CD4-positive, alpha-beta memory T cell (primary cell): ENCODE measurements around the gene KIF26B. TPM values are rescaled to one million over a fixed set of nuclear protein-coding genes. Genes with fewer than 3 reads are reported as not detected.

ENCODE experiments used
- CTCF ChIA-PET: fragments of 350-600 bp; sonication (Branson Sonifier 250); formaldehyde crosslinking; loops from one replicate; lab custom pipeline; 2021; ENCODE audit warnings: inconsistent platforms; ENCODE audit not compliant: partially characterized antibody; lab: Charles Lee
- POLR2A ChIA-PET: fragments of 350-600 bp; sonication (Branson Sonifier 250); formaldehyde crosslinking; loops from one replicate; lab custom pipeline; 2021; ENCODE audit not compliant: partially characterized antibody; lab: Charles Lee
- DNase-seq, 5 donors: peaks; one replicate each; pipeline versions ENCODE4 v3.0.0 to v3.0.0-alpha.2; 2020 to 2022; ENCODE audit warnings: mixed read lengths in 1 of 5
- H3K27ac ChIP-seq: one replicate; pipeline ENCODE4 v1.7.0; 2013; ENCODE audit warnings: low read depth, low read length
- H3K27me3 ChIP-seq: 2 replicates; pipeline ENCODE4 v1.7.0; 2013; ENCODE audit warnings: mild to moderate bottlenecking, low read length, moderate library complexity; ENCODE audit not compliant: insufficient read depth
- H3K36me3 ChIP-seq: 2 replicates; pipeline ENCODE4 v1.7.0; 2013; ENCODE audit warnings: mild to moderate bottlenecking, low read length, moderate library complexity; ENCODE audit not compliant: insufficient read depth
- H3K4me1 ChIP-seq: 2 replicates; pipeline ENCODE4 v1.7.0; 2013; ENCODE audit warnings: mild to moderate bottlenecking, low read length, moderate library complexity; ENCODE audit not compliant: insufficient read depth
- H3K4me3 ChIP-seq, 2 donors: one replicate each; pipeline ENCODE4 v1.7.0; 2013; ENCODE audit warnings: low read length in 2 of 2, mild to moderate bottlenecking in 1 of 2
- H3K9me3 ChIP-seq, 2 donors: one replicate each; pipeline ENCODE4 v1.7.0; 2013; ENCODE audit warnings: low read length in 2 of 2, control low read depth in 1 of 2; ENCODE audit not compliant: control insufficient read depth in 1 of 2
- H3K27ac Mint-ChIP-seq, 7 donors: one replicate each; pipeline ENCODE4 v1.8.0; 2020 to 2021; ENCODE audit warnings: mixed read lengths in 7 of 7, mild to moderate bottlenecking in 6 of 7, inconsistent platforms in 3 of 7, moderate library complexity in 3 of 7
- H3K27me3 Mint-ChIP-seq, 2 donors: one replicate each; pipeline ENCODE4 v1.8.0; 2020 to 2021; ENCODE audit warnings: mixed read lengths in 2 of 2
- H3K36me3 Mint-ChIP-seq, 2 donors: one replicate each; pipeline ENCODE4 v1.8.0; 2020 to 2021; ENCODE audit warnings: mixed read lengths in 2 of 2, inconsistent platforms in 1 of 2, mild to moderate bottlenecking in 1 of 2
- H3K4me1 Mint-ChIP-seq, 4 donors: one replicate each; pipeline ENCODE4 v1.8.0; 2020 to 2021; ENCODE audit warnings: mixed read lengths in 4 of 4, mild to moderate bottlenecking in 1 of 4
- H3K4me3 Mint-ChIP-seq, 8 donors: one replicate each; pipeline ENCODE4 v1.8.0; 2020 to 2021; ENCODE audit warnings: mixed read lengths in 8 of 8, mild to moderate bottlenecking in 7 of 8, moderate library complexity in 6 of 8, inconsistent platforms in 3 of 8
- H3K9me3 Mint-ChIP-seq, 8 donors: one replicate each; pipeline ENCODE4 v1.8.0; 2020 to 2021; ENCODE audit warnings: mixed read lengths in 8 of 8, mild to moderate bottlenecking in 5 of 8, inconsistent platforms in 3 of 8, moderate library complexity in 1 of 8
- intact Hi-C: fragments of 100-400 bp; cut with micrococcal nuclease; formaldehyde crosslinking; loops from one replicate; pipeline ENCODE4 v1.15.1; 2023
- polyA plus RNA-seq, 2 donors: library from polyadenylated mRNA; unstranded; fragments of 300-500 nt; fragmentation: Illumina TruSeq; gene quantifications; one replicate each; pipeline ENCODE4 v1.2.3, GENCODE V29; 2021
- total RNA-seq, 2 experiments: library from RNA; stranded (reverse); gene quantifications; one replicate each; pipeline ENCODE4 v1.2.3, GENCODE V29; 2021

The KIF26B gene
- total and polyA plus RNA-seq, 4 experiments from 2014 or later: 0.10 TPM; not detected in 3

DNA sequence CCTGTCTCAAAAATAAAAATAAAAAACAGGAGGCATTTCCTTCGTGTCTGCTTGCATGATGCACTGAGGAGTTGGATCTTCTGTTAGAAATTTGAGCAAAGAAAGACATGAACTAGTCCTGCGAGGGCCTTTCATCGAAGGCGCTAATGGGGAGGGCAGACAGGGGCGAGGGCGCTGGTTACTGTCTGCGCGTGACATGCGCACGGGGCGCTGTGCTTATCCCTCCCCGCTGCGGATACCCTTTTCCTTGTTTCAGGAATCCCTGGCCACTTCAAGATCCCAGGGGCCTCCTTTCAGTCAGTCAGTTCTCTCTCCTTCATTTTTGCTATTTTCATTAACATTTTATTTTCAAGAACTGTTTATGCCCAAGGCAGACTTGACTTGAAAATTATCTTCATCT, 545.8 kb downstream of the KIF26B start:
- intact Hi-C loops: no loop called here
- CTCF ChIA-PET: no interaction called here
- Mint-ChIP-seq H3K27ac (no peak overlapping the region), H3K4me3 (no peak overlapping the region), H3K27me3 (no peaks in the 10 kb centered on the region), H3K9me3 (peaks cover 0 to 9% (median 3%) of the 10 kb centered on the region in 8 donors), H3K36me3 (no peaks in the 10 kb centered on the region), H3K4me1 (no peaks in the 10 kb centered on the region)
- Histone ChIP-seq H3K27me3 (no peaks in the 10 kb centered on the region), H3K4me1 (no peaks in the 10 kb centered on the region), H3K27ac (no peak overlapping the region), H3K4me3 (no peak overlapping the region), H3K36me3 (no peaks in the 10 kb centered on the region), H3K9me3 (no peaks in the 10 kb centered on the region)
- DNase-seq: no peak
- POLR2A ChIA-PET: no interaction called here

DNA sequence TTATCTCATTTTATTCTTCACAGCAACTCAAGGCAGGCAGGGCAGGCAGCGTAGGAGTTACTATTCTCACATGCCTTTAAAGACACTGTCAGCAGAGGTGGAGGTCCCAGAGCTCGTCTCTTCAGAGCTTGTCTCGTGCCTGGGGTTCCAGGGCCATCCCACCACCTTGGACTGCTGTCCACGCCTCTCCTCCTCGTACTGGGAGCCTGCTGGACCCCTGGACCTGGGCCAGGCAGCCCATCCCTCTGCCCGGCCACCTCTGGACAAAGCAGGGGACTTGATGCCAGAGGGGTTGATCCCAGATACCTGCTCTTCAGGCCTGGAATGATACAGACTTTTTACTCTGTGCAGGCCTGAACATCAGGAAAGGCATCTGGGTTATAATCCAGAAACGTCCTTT, 546.8 kb downstream of the KIF26B start:
- Mint-ChIP-seq H3K27me3 (no peaks in the 10 kb centered on the region), H3K36me3 (no peaks in the 10 kb centered on the region), H3K27ac (no peak overlapping the region), H3K9me3 (peaks cover 0 to 9% (median 4%) of the 10 kb centered on the region in 8 donors), H3K4me1 (no peaks in the 10 kb centered on the region), H3K4me3 (no peak overlapping the region)
- no peaks in the 10 kb centered on the region for H3K27me3 ChIP-seq
- no peaks in the 10 kb centered on the region for H3K9me3 ChIP-seq
- DNase-seq: no peak
- no peaks in the 10 kb centered on the region for H3K36me3 ChIP-seq
- H3K4me1 ChIP-seq: no peaks in the 10 kb centered on the region
- H3K4me3 ChIP-seq: no peak overlapping the region
- intact Hi-C loops: no loop called here
- H3K27ac ChIP-seq: no peak overlapping the region
- ChIA-PET POLR2A (no interaction called here), CTCF (no interaction called here)

DNA sequence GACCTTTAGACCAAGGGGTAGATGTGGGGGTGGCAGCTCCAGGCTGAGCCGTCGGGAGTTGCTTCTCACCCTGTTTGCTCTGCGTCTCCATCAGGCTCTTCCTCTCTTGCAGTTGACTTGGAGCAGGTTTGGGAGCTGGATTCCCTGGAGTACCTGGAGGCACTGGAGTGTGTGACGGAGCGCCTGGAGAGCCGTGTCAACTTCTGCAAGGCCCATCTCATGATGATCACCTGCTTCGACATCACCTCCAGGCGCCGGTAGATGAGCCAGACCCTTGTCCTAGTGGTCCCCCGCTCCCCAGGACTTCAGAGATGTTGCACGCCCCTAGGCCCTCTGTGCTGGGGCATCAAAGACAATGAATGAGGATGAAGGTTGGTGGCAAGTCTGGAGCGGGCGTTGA, 547.6 kb downstream of the KIF26B start:
- Histone ChIP-seq H3K4me3 (no peak overlapping the region), H3K27me3 (no peaks in the 10 kb centered on the region), H3K9me3 (no peaks in the 10 kb centered on the region), H3K36me3 (no peaks in the 10 kb centered on the region), H3K27ac (no peak overlapping the region), H3K4me1 (no peaks in the 10 kb centered on the region)
- no peak for DNase-seq
- ChIA-PET CTCF (no interaction called here), POLR2A (no interaction called here)
- Mint-ChIP-seq H3K4me3 (no peak overlapping the region), H3K27ac (no peak overlapping the region), H3K9me3 (peaks cover 0 to 9% (median 4%) of the 10 kb centered on the region in 8 donors), H3K4me1 (no peaks in the 10 kb centered on the region), H3K27me3 (no peaks in the 10 kb centered on the region), H3K36me3 (no peaks in the 10 kb centered on the region)
- intact Hi-C loops: no loop called here

DNA sequence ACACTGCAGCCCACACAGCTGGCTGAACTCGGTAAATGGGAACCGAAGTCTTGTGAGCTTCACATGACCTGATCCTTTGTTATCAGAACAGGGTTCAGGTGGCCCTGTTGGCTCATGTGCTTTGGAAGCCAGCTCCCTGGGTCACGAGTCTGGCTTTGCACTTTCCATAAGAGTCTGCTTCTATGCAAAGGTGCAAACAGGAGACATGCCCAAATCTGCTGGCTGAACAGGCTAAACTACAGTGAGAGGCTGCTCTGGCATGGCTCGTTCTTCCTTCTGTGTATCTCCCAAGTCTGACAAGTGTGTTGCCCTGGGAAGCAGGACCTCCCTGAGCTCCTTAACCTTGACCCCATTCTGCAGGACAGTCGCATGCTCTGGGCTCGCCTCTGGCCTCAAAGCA, 549.6 kb downstream of the KIF26B start:
- no peaks in the 10 kb centered on the region for H3K4me1 Mint-ChIP-seq
- ChIA-PET CTCF (interaction anchor here (1.5 kb wide), 1 partner anchor 10 kb away, joined by 3 read pairs; no protein-coding TSS in a partner anchor), POLR2A (no interaction called here)
- intact Hi-C loops: no loop called here
- no peak for DNase-seq
- H3K27me3 Mint-ChIP-seq: no peaks in the 10 kb centered on the region
- H3K9me3 Mint-ChIP-seq: peaks cover 0 to 9% (median 5%) of the 10 kb centered on the region in 8 donors
- no peaks in the 10 kb centered on the region for H3K4me1 ChIP-seq
- no peaks in the 10 kb centered on the region for H3K9me3 ChIP-seq
- no peaks in the 10 kb centered on the region for H3K36me3 ChIP-seq
- no peaks in the 10 kb centered on the region for H3K36me3 Mint-ChIP-seq
- no peak overlapping the region for H3K4me3 Mint-ChIP-seq
- H3K27ac Mint-ChIP-seq: no peak overlapping the region
- H3K4me3 ChIP-seq: no peak overlapping the region
- H3K27ac ChIP-seq: no peak overlapping the region
- no peaks in the 10 kb centered on the region for H3K27me3 ChIP-seq

DNA sequence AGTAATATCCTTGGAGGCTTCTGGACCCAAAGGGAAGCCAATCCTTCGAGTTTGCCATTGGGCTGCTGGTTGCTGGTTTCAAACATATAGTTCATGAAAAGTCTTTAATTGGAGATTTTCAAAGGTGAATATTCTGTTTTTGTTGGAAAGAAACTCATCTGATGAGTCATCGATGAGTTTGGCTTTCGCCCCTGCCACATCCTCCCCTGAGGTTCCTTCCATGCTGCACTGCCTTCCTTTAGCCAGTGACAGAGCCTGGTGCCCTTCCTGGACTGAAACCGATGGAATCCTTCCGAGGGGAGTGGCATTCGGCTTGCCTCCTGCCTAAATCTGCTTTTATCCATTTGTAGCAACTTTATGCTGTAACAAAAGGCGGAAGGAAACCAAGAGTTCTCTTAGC, 550.0 kb downstream of the KIF26B start:
- CTCF ChIA-PET: interaction anchor here (1.5 kb wide), 1 partner anchor 9 kb away, joined by 3 read pairs; no protein-coding TSS in a partner anchor
- Mint-ChIP-seq H3K27ac (no peak overlapping the region), H3K27me3 (no peaks in the 10 kb centered on the region), H3K9me3 (peaks cover 0 to 9% (median 5%) of the 10 kb centered on the region in 8 donors), H3K4me3 (no peak overlapping the region), H3K4me1 (no peaks in the 10 kb centered on the region), H3K36me3 (no peaks in the 10 kb centered on the region)
- intact Hi-C loops: no loop called here
- Histone ChIP-seq H3K9me3 (no peaks in the 10 kb centered on the region), H3K27me3 (no peaks in the 10 kb centered on the region), H3K4me1 (no peaks in the 10 kb centered on the region), H3K4me3 (no peak overlapping the region), H3K27ac (no peak overlapping the region), H3K36me3 (no peaks in the 10 kb centered on the region)
- no peak for DNase-seq
- POLR2A ChIA-PET: no interaction called here

DNA sequence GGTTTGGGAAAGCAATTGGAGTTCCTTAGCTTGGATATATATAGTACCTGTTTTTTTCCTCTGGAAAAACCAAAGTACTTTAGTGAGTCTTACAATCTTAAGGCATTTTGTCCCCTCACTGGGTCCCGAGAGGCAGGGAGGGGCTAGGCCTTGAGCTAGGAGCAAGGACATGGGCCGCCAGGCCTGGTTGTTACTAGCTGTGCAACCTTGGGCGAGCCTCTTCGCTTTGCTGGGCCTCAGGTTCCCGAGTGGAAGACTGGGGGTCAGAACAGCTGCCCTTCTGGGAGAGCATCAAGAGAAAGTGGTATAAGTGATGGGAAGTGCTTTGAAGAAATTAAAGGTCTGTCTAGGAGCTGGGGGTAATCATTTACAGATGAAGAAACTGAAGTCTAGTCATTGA, 553.2 kb downstream of the KIF26B start:
- Mint-ChIP-seq H3K27me3 (peaks cover 0 to 2% of the 10 kb centered on the region in 2 donors), H3K27ac (no peak overlapping the region), H3K9me3 (peaks cover 0 to 9% (median under 1%) of the 10 kb centered on the region in 8 donors), H3K36me3 (no peaks in the 10 kb centered on the region), H3K4me1 (no peaks in the 10 kb centered on the region), H3K4me3 (no peak overlapping the region)
- Histone ChIP-seq H3K4me3 (no peak overlapping the region), H3K4me1 (no peaks in the 10 kb centered on the region), H3K27ac (no peak overlapping the region), H3K36me3 (no peaks in the 10 kb centered on the region), H3K9me3 (no peaks in the 10 kb centered on the region), H3K27me3 (no peaks in the 10 kb centered on the region)
- CTCF ChIA-PET: no interaction called here
- POLR2A ChIA-PET: no interaction called here
- intact Hi-C loops: no loop called here
- no peak for DNase-seq

DNA sequence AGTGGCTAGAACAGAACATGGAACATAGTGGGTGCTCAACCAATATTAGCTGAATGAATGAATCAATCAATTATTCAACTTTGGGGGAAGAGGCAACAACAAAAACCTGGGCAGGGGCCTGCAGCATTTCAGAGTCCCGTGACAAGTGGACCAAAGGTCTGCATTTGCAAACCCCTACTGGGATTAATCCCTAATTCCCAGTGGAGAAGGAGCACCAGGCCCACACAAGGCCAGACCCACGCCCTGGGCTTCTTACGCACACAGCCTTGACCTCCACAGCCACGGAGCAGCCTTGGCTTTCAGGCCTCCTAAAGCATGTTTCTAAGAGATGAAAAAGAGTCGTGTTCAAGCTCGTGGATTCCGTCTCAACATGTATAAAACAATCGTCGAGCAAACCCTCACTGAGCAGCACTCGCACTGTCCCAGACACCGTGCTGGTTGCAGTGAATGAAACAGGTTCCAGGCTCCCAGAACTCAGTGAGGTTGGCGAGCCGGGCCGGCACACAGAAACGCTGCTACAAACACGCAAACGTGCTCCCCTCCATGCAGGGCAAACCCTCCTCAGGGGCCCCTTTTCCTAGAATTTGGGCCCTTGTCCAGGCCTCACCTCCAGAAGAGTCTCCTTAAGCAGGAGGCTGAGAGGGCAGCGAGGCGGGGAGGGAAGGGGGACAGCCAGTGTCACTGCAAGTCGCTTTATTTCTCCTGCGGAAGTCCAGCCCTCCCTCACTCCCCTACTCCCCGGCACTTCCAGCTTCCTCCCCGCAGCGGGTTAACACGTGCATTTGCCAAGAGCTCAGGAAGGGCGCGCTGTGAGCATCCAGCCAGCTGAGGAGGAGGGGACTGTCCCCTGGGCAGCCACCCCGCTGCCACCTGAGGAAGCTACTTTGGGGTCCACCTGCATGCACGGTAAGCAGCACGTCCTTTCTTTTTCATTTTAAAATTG, 556.4 kb downstream of the KIF26B start:
- intact Hi-C loops: no loop called here
- Mint-ChIP-seq H3K9me3 (peaks cover 0 to 4% (median 0%) of the 10 kb centered on the region in 8 donors), H3K4me3 (no peak overlapping the region), H3K4me1 (no peaks in the 10 kb centered on the region), H3K36me3 (no peaks in the 10 kb centered on the region), H3K27me3 (peaks cover 1 to 2% of the 10 kb centered on the region in 2 donors), H3K27ac (no peak overlapping the region)
- Histone ChIP-seq H3K27ac (no peak overlapping the region), H3K27me3 (no peaks in the 10 kb centered on the region), H3K4me3 (no peak overlapping the region), H3K4me1 (no peaks in the 10 kb centered on the region), H3K36me3 (no peaks in the 10 kb centered on the region), H3K9me3 (no peaks in the 10 kb centered on the region)
- DNase-seq: no peak
- POLR2A ChIA-PET: no interaction called here
- CTCF ChIA-PET: no interaction called here
